Sciatic nerve (tissue), 2 donors: ENCODE results near the gene CSNK1G1. TPM values are rescaled to one million over a fixed set of nuclear protein-coding genes. Genes with fewer than 3 reads are reported as not detected.
A peak's percentile ranks its signal among the peaks of the same experiment; 100 is the strongest.

Source experiments
- ATAC-seq: fragments of 200-7000 bp; cut with Tn5 transposase; one replicate; pipeline ENCODE4 v1.9.1; 2020; ENCODE audit warnings: mild to moderate bottlenecking, moderate library complexity
- DNase-seq: peaks from one replicate; pipeline ENCODE4 v3.0.0-alpha.2; 2020; ENCODE audit warnings: low spot score
- intact Hi-C: fragments of 100-400 bp; cut with DNase I; formaldehyde crosslinking; loops from one replicate; pipeline ENCODE4 v1.14.2; 2022
- total RNA-seq: library from RNA; stranded (reverse); fragmentation: NEBNext Ultra II Directional; extraction: Animal tissue kit (Norgen Biotek cat#: 25700); gene quantifications from one replicate; pipeline ENCODE4 v1.2.1, GENCODE V29; 2021
- donor health status: DM: no; HTN: no; CAD: no.
- donor health status: DM: no; HTN: no; CAD: no.

CSNK1G1 gene
- total RNA-seq, 1 donor from 2014 or later: 24.0 TPM

DNA sequence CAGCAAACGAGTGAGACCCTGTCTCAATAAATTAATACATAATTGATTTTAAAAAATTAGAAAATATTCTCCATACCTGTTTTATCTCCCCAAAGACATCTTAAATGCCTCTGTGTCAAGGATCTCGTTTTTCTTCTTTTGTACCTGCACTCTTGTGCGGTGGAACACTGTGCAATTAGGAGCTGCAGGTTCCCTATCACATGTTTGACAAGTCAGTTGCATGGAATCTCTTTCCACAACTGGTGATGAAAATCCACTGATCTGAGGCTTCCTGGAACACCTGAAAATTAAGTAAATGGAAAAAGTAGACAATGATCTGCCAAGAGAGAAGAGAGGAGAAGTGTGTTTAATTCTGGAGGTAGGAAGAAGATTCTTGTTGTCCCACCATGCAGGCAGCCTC, 207.4 kb downstream of the CSNK1G1 start:
- intact Hi-C loops: no loop called here
- ATAC-seq: no peak
- DNase-seq: no peak

DNA sequence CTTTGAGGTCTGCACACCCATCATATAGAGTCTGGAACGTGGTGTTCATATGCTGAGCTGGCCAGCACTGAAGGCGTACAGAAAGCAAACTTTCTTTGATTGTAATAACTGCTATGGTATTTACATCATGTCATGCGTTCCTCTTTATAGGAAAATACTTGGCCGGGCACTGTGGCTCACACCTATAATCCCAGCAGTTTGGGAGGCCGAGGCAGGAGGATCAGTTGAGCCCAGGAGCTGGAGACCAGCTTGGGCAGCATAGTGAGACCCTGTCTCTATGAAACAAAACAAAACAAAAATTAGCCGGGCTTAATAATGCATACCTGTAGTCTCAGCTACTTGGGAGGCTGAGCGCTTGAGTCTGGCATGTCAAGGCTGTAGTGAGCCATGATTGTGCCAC, 207.8 kb downstream of the CSNK1G1 start:
- ATAC-seq (no peak), DNase-seq (no peak)
- intact Hi-C loops: no loop called here

DNA sequence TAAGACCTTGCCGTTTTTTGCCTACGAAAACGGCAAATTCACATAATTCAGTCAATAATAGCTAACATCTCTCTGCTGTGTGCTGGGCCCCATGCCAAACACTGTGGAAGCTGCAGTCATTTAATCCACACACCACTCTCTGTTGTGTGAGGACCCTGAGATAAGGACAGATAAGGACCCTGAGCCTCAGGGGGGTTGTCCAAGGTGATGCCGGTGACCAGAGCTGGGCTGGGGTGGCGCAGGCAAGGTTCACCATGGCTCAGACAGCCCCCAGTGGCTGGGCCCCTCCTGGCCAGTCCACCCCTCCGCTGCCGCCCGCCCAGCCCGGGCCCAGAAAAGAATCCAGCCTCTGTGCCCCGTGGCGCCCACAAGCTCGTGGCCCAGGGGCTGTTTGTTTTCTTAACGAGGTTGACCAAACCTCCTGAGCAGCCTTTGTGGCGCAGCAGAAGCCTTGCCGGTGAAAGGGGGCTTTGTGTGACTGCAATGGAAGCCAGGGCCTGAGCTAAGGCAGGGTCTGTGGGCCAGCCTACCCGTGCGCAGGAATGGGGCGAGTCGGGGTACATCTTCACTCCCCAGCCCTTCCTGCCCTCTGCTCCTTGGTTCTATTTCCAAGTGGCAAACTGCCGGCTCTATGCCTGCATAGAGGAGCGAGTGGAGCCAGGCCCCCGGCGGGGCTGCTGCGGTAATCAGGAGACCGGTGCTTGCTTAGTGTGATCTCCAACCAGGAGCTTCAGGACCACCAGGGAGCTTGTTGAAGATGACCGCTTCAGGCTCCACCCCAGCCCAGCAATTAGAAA, 208.9 kb downstream of the CSNK1G1 start:
- ATAC-seq (no peak), DNase-seq (peak; percentile 50)
- intact Hi-C loops: no loop called here

DNA sequence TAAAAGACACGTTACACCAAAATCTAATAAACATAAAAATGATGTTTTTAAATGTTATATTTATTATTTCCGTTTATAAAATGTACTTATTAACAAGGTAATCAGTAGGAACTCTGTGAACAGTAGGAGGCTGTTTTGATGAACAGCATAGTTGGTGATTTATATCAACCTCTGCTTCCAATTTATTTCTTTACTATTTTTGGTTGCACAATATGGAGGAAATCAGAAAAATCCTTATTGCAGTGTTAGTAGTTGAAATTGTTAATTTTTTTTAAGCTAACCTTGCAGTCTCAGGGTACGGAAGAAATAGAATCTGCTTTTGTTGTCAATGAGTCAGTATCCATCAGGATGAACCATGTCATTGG, 209.5 kb downstream of the CSNK1G1 start:
- no peak for DNase-seq

DNA sequence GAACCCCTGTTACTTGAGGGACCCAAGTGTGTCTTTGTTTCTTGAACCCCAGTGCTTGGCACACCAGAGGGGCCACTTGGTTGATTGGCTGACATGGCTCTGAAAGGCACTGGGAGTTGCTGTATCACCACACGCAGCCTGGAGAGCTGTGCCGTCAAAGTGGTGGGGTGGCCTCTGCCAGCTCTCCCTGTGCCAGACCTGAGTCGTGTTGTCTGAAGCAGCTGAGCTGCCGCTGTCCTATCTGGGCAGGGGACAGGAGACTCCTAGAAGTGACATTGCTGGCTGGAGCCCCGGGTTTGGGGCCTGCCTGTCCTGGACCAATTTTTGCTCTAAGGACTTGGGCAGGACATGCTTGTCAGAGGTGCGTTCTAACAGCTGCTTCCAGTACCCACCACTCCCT, 209.9 kb downstream of the CSNK1G1 start:
- intact Hi-C loops: no loop called here
- ATAC-seq (no peak), DNase-seq (no peak)

More for the DNA sequence above, 209.5 kb downstream of the CSNK1G1 start:
- no peak for ATAC-seq
- intact Hi-C loops: no loop called here

DNA sequence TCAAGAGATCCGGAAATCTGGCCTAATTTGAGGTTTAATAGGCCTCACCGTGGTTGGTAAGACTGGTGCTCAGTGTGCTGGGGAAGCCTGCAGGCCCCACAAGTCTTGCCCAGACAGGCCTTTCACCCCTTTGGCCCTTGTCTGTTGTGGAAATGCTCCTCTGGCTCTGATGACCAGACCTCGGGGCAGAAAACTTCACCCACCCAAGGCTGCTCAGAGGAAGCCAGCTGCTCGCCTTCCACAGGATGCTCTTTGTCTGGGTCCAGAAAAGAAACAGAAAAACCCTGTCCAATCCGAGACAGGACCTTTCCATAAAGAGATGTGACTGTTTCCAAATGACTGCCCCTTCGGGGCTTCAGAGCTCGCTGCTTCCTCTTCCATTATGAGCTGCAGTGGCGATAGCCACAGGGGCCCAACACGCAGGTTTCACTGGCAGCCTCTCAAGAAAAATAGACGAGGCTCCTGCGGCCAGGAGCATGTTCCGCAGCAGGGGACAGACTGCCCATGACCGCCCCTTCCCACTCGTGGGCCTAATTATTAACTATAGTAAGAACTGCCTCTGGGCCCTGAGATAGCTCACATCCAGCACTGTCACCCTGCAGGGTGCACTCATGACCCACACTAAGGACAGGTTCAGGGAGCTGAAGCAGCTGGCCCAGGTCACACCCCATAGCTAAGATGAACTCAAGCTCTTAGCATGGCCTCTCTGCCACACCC, 211.2 kb downstream of the CSNK1G1 start:
- DNase-seq (no peak), ATAC-seq (peak; percentile 42)
- intact Hi-C loops: no loop called here

DNA sequence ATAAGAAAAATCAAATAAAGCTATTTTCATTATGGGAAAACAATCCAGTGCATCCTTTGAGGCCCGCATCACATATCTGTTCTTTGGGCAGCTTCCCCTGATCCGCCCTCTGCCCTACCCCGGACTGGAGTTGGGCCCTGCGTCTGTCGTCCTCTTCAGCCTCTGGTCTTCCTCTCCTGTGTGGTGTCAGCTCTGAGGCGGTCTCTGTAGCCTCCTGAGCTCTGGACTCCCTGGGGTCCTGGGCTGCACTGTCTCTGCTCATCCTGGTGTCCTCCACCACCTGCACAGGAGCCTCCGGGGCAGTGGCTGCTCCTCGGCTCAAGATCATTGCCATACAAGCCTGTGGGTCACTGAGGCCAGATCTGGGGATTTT, 211.8 kb downstream of the CSNK1G1 start:
- ATAC-seq (no peak), DNase-seq (no peak)
- intact Hi-C loops: no loop called here

DNA sequence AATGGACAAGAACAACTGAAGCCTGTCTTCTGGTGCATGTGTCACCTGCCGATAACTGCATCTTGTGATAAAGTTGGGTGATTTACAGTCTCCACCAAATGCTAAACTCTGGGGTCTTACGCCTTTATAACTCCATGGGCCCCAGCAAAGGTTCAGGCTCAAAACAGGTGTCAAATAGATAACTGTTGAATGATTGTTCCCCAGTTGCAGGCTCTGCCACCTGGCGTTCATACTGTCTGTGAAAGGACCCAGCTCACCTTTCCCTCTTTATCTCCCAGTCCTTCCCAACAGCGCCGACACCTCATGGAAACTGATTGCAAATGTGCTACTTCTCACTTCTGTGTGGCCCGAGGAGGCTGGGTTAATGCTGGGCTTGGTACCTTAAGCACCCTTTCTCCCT, 212.7 kb downstream of the CSNK1G1 start:
- no peak for ATAC-seq
- intact Hi-C loops: no loop called here
- no peak for DNase-seq

DNA sequence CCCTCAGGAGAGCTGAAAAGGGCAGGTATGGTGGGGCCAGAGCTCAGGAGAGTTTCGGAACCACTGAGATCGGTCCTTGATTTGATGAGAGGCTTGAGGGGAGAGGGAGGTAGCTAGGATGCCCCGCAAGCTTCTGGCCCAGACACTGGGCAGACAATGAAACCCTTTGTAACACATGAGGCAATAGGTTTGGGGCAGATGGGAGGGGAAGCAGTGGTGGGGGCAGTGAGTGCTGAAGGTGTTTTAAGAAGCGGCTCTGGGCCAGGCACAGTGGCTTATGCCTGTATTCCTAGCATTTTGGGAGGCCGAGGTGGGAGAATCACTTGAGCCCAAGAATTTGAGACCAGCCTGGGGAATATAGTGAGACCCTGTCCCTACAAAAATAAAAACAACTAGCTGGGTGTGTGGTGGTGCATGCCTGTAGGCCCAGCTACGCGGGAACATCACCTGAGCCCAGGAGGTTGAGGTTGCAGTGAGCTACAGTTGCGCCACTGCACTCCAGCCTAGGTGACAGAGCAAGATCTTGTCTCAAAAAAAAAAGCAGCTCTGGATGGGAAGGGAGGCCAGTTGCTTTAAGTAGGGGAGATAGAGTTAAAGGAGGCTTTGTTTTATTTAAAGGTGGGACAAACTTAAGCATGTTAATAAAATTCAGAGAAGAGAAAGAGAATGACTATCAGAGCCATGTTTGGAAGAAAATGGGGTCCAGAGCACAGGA, 214.0 kb downstream of the CSNK1G1 start:
- DNase-seq (no peak), ATAC-seq (no peak)
- intact Hi-C loops: no loop called here

DNA sequence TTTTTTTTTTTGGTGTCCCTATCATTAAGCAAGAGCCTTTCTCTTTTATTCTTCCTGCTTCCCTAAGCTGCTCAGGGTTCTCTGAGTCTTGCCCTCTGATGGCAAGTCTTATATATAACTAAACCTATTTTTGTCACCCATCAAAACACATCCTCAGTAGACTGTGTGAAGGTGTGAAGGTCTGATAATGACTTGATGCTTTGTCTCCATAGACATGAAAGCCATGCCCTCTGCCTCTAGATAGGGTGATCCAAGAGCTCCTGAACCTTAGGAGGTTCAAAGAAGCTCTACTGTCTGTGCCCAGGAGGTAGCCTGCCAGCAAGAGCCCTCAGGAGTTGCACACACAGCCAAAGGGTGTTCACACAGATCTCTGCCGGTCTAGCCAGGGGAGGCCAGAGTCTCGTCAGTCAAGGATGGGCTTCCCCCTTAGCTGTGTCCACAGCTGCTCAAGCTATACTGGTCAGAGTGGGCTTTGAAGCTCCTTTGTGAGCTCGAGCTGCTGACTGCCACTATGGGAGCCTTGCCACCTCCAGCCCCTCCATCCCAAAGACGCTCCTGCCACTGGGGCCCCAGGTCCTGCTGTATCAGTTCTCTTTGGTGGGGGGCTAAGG, 217.5 kb downstream of the CSNK1G1 start:
- DNase-seq: no peak
- intact Hi-C loops: no loop called here
- ATAC-seq: no peak

DNA sequence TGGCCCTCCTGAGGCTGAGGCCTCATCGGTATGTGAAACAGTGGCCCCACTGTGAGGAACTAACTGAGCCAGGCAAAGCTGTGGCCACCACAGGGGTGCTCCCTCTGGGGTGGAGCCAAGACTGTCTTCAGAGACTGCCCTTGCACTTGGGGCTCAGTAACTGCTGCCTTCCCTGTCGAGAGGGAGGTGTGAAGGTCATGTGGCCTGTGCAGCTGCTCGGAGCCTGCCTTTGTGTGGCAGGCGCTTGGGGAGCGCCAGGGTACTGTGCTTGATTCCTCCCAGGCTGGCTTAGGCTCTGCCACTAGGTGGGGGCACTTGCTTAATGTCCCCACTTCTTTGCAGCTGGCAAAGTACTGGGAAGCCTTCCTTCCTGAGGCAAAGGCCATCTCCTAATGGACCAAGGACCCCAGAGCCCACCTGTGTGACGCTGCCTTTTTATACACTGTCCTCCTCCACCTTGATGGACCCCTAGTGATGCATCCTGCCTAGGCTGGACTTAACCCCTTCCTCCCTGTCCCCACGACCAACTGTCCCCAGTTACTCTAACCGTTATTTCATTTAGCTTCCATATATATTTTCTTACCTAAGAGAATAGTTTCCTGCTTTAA, 218.6 kb downstream of the CSNK1G1 start:
- DNase-seq: no peak
- intact Hi-C loops: no loop called here
- no peak for ATAC-seq

DNA sequence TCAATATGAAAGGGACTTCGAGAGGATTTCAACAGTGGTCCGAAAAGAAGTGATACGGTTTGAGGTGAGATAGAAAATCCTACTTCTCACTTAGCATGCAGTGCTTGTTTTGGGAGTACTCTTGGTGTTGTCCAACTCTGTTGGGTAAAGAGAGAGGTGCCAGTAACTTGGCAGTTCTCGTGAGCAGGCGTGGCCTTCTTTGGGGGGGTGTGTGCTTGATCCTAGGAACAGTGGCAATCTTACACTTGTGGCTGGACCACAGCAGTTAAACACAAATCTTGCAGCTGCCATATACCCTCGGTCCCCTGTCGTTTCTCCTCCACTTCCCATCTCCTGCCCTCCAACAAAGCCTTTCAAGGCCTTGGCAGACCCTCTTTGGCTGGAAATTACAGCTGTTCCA, 219.6 kb downstream of the CSNK1G1 start:
- intact Hi-C loops: no loop called here
- ATAC-seq (no peak), DNase-seq (no peak)

DNA sequence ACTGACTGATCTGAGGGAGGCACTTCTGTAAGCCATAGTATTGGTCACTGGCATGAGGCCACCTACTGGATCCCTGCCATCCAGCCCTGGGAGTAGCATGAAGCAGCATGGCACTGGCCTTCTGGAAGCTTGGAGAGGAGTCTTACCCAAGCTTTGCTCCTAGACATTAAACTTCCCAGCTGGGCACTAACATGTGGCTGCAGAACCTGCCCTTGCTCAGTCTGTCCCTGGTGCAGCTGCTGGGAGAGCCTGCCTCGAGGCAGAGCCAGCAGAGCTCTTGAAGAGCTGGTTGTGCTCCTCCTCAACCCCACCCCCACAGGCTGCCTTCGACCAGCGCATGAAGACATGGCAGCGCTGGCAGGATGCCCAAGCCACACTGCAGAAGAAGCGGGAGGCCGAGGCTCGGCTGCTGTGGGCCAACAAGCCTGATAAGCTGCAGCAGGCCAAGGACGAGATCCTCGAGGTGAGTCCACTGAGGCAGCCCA, 221.6 kb downstream of the CSNK1G1 start:
- no peak for DNase-seq
- ATAC-seq: peak; percentile 38
- intact Hi-C loops: no loop called here

DNA sequence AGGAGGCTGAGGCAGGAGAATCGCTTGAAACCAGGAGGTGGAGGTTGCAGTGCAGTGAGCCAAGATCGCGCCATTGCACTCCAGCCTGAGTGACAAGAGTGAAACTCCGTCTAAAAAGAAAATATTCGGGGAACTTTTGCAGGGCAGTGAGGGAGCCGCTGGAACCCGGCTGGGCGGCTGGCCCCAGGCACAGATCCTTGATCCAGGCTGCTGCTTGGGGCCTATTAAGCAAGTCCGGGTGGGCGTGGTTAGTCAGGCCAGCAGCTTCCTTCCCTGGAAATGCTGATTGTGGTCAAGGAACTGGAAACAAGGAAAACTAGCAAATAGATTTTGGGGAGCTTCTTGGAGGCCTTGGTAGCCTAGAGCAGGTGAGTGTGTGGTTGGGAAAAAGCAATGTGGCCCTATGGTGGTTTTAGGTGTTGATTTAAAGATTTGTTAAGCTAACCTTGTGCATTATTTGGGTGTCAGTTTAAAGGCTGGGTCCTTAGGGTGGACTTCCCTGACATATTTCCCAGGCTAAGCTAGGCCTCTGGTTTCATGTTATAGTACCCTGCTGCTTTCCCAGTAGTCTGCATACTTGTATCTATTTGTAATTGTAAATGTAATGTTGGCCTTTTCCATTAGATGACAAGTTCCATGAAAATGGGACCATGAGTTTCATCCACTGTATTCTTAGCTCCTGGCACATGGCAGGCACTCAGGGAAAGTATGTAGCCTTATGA, 222.2 kb downstream of the CSNK1G1 start:
- peak; percentile 49 for ATAC-seq
- DNase-seq: no peak
- intact Hi-C loops: no loop called here

DNA sequence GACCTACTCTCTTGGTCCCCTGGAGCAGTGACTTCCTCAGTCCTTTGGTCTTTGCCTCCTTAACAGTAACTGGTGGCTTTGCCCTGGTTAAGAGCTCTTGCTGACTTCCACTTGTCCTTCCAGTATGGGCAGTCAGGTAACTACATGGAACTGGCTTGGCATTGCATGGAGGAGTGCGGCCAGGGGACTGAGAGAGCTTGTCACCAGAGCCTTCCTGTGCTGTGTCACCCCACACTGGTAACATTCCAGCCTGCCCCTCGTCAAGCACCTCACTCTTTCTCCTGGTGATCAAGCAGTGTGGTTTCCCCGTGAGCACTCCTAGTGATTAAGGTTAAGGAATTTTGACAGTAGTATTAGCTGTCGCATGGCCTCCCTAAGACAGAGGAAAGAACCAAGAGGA, 223.8 kb downstream of the CSNK1G1 start:
- ATAC-seq (no peak), DNase-seq (no peak)
- intact Hi-C loops: no loop called here

DNA sequence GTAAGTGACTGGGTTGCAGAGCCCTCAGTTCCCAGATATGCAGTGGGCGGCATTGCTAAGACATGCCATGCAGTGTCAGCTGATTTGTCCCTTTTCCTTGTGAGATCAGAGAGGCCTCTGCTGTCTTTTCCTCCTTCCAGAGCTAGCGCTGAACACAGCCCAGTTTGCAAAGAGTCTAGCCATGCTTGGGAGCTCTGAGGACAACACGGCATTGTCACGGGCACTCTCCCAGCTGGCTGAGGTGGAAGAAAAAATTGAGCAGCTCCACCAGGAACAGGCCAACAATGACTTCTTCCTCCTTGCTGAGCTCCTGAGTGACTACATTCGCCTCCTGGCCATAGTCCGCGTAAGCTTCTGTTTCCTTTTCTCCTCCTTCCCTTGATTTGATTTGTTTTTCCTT, 224.4 kb downstream of the CSNK1G1 start:
- DNase-seq: no peak
- no peak for ATAC-seq
- intact Hi-C loops: no loop called here

DNA sequence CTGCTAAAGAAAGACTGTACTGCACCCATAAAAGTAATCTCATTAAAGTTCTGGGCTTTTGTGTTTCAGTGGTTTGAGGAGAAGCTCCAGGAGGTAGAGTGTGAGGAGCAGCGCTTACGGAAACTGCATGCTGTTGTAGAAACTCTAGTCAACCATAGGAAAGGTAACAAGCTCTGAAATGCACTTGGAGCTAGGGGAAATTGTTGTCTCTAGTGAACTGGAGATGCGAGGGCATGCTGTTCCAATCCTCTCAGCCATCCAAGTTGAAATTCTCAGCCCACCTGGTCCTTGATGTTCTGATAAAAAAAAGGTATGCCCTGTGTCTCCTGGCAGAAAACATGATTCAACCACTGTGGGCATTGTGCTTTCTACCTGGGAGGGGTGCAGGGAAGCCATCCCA, 225.8 kb downstream of the CSNK1G1 start:
- no peak for ATAC-seq

DNA sequence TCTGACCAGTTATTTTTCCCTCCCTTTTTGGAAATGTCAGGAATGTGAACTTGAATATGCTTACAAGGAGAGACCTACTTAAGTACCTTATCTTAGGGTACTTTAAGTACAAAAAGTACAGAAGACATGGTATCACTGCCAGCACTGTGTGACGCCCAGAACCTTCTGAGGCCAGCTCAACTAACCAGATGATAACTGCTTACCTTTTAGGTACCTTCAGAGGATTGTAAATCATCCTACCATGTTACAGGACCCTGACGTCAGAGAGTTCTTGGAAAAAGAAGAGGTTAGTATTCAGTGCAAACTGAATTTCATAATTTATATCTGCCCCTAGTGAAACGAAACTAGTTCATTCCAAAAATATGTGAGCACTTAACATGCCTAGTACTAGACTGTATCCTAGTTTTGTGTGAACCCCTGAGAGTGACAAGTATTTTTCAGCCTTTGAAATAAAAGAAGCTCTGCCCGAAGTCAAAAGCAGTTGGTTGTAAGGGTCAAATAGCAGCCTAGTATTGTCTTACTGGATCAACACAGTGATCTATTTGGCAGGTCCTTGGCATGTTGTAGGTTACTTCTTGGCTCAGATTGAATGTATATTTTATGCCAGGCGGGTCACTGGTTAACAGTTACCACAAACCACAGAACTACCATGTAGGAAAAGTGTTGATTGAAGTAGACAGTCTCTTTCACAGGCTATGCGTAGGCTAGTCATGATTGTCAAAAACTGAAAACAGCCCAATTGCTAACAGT, 228.3 kb downstream of the CSNK1G1 start:
- peak; percentile 53 for ATAC-seq
- intact Hi-C loops: no loop called here
- DNase-seq: no peak

More for the DNA sequence above, 225.8 kb downstream of the CSNK1G1 start:
- intact Hi-C loops: no loop called here
- DNase-seq: no peak
